Heart right ventricle (tissue), 16 donors: Measurements from ENCODE around the gene DDIT3. TPM values are rescaled to one million over a fixed set of nuclear protein-coding genes. Genes with fewer than 3 reads are reported as not detected.
A peak's percentile ranks its signal among the peaks of the same experiment; 100 is the strongest.

Experiments
- ATAC-seq, 8 donors: fragments of 200-7000 bp; cut with Tn5 transposase; one replicate each; pipeline ENCODE4 v1.9.1; 2020; ENCODE audit warnings: mild to moderate bottlenecking in 8 of 8, moderate library complexity in 8 of 8, moderate number of reproducible peaks in 1 of 8
- DNase-seq, 2 donors: peaks; one replicate each; pipeline ENCODE4 v3.0.0-alpha.2; 2020
- H3K27ac ChIP-seq, 10 donors: fragments of 200-600 bp; sonication (generic) in 2 of 10; one replicate each; pipeline versions ENCODE4 v1.5.0 to v1.8.0; 2020 to 2022; ENCODE audit warnings: mild to moderate bottlenecking in 3 of 10
- H3K27me3 ChIP-seq, 7 donors: fragments of 200-600 bp; one replicate each; pipeline ENCODE4 v1.8.0; 2021 to 2022; ENCODE audit warnings: mild to moderate bottlenecking in 2 of 7
- H3K36me3 ChIP-seq, 9 donors: fragments of 200-600 bp; sonication (generic) in 1 of 9; one replicate each; pipeline versions ENCODE4 v1.5.0 to v1.8.0; 2020 to 2022; ENCODE audit warnings: mild to moderate bottlenecking in 2 of 9
- H3K4me1 ChIP-seq, 9 donors: fragments of 200-600 bp; sonication (generic) in 1 of 9; one replicate each; pipeline versions ENCODE4 v1.5.0 to v1.8.0; 2020 to 2022; ENCODE audit warnings: mild to moderate bottlenecking in 4 of 9
- H3K4me3 ChIP-seq, 10 donors: fragments of 200-600 bp; sonication (generic) in 2 of 10; one replicate each; pipeline versions ENCODE4 v1.5.0 to v1.8.0; 2020 to 2022; ENCODE audit warnings: mild to moderate bottlenecking in 7 of 10, moderate library complexity in 2 of 10
- H3K9me3 ChIP-seq, 11 donors: fragments of 200-600 bp in 10 of 11; sonication (generic) in 2 of 11; one replicate each; pipeline versions ENCODE4 v1.5.0 to v1.8.0; 2013 to 2022; ENCODE audit warnings: mild to moderate bottlenecking in 2 of 11, control low read depth in 1 of 11, moderate library complexity in 1 of 11
- CTCF ChIP-seq, 9 donors: fragments of 200-600 bp; sonication (generic) in 2 of 9; IDR thresholded peaks; one replicate each; pipeline versions ENCODE4 v1.5.0 to v1.8.0; 2021 to 2022; ENCODE audit warnings: antibody characterized with exemption in 9 of 9, mild to moderate bottlenecking in 5 of 9, moderate library complexity in 1 of 9
- WGBS, 2 donors: extraction: QIAGEN DNeasy Blood & Tissue Kit; methylation state at CpG; one replicate each; pipeline ENCODE4 v1.1.7; 2013; ENCODE audit warnings: inconsistent platforms in 1 of 2; 5-methylcytosine and 5-hydroxymethylcytosine counted together
- intact Hi-C, 10 donors: fragments of 100-400 bp; cut with DNase I; formaldehyde crosslinking; loops; one replicate each; pipeline versions ENCODE4 v1.11.1 to v1.14.2; 2022
- polyA plus RNA-seq, 2 donors: library from polyadenylated mRNA; stranded (reverse); fragments of 200-250 nt; gene quantifications; one replicate each; pipeline ENCODE4 v1.2.3, GENCODE V29; 2013
- total RNA-seq, 10 donors: library from RNA; stranded (reverse); fragmentation: NEBNext Ultra II Directional in 3 of 10; extraction: Animal tissue kit (Norgen Biotek cat#: 25700) in 3 of 10; gene quantifications; one replicate each; pipeline versions ENCODE4 v1.2.1 to v1.2.4, GENCODE V29; 2021 to 2023
- donor health status: Arrhythmogenic right ventricular cardiomyopathy.
- donor health status: ischemic (EF 13 %, LVEDD 7.1; RV severe dilation, severe dysfunction).
- donor health status: healthy with polysubstance abuse.
- donor health status: DM: no; HTN: yes; CAD: no.
- donor health status: DM: no; HTN: no; CAD: no.
- donor health status: ischemic (EF 25% LVEDD 6.9; RV normal size, moderate dysfunction).
- donor health status: ischemic (EF 25% LVEDD 5.7; RV mildly dilated, moderate dysfunction).
- donor health status: healthy.
- donor health status: DM: yes; HTN: yes; CAD: no.
- donor health status: Ischemic cardiomyopathy.
- donor health status: ischemic (EF 35%, LVEDD 5.7; RV mildly dilated, moderate dysfunction).
- donor health status: nonischemic (EF 11% LVEDD 7.7; RV severe dilation, severe dysfunction).
- donor health status: DM: yes; HTN: yes; CAD: no.
- donor health status: PGD.
- donor health status: ischemic (EF 29% LVEDD 5.4; RV normal size, mild dysfunction).
- donor health status: nonischemic (EF 23%, LVEDD 6.1; RV moderate dilation, normal function).

DDIT3 gene
- total and polyA plus RNA-seq, 12 donors, result 11.2 to 106 (median 24.9) TPM

GRCh38 chr12:57517187-57517586 is 3.1 kb downstream of the DDIT3 start:
- WGBS, 2 donors, result 37 to 57% methylated on average over 1 of the region's 1 CpG
- intact Hi-C loops, result loop anchor here in 1 of 10 donors (5.0 kb wide), 1 partner anchor 230 kb away; no protein-coding TSS in a partner anchor
- Histone ChIP-seq H3K9me3 (no peaks in the 10 kb centered on the region), H3K4me3 (peak overlapping the region in 3 of 10 donors; percentile 70 to 98 (median 86)), H3K27ac (peak overlapping the region in 9 of 10 donors; percentile 7 to 100 (median 99)), H3K27me3 (no peaks in the 10 kb centered on the region), H3K4me1 (peaks cover 15 to 67% (median 50%) of the 10 kb centered on the region in 9 donors), H3K36me3 (peaks cover 0 to 65% (median 53%) of the 10 kb centered on the region in 9 donors)
- TF ChIP-seq CTCF (IDR thresholded peaks at IDR 0.05), result no peak
- ATAC-seq (no peak), DNase-seq (no peak)

GRCh38 chr12:57516617-57517153 is 3.6 kb downstream of the DDIT3 start:
- Histone ChIP-seq H3K9me3 (no peaks in the 10 kb centered on the region), H3K4me3 (no peak overlapping the region), H3K36me3 (peaks cover 0 to 70% (median 58%) of the 10 kb centered on the region in 9 donors), H3K27me3 (no peaks in the 10 kb centered on the region), H3K4me1 (peaks cover 14 to 62% (median 45%) of the 10 kb centered on the region in 9 donors), H3K27ac (peak overlapping the region in 8 of 10 donors; percentile 56 to 100 (median 99))
- no peak for DNase-seq
- intact Hi-C loops, result loop anchor here in 1 of 10 donors (5.0 kb wide), 1 partner anchor 229 kb away; no protein-coding TSS in a partner anchor
- WGBS, 2 donors, result 81 to 86% methylated on average over 11 of the region's 11 CpGs
- no peak for ATAC-seq
- TF ChIP-seq CTCF (IDR thresholded peaks at IDR 0.05), result no peak

GRCh38 chr12:57515934-57516541 is 4.3 kb downstream of the DDIT3 start:
- TF ChIP-seq CTCF (IDR thresholded peaks at IDR 0.05), result no peak
- Histone ChIP-seq H3K27ac (peak overlapping the region in 2 of 10 donors; percentile 33 to 99), H3K36me3 (peaks cover 0 to 77% (median 64%) of the 10 kb centered on the region in 9 donors), H3K9me3 (no peaks in the 10 kb centered on the region), H3K4me3 (no peak overlapping the region), H3K4me1 (peaks cover 8 to 56% (median 38%) of the 10 kb centered on the region in 9 donors), H3K27me3 (no peaks in the 10 kb centered on the region)
- no peak for ATAC-seq
- DNase-seq, result no peak
- WGBS, 2 donors, result 76 to 80% methylated on average over 11 of the region's 11 CpGs
- intact Hi-C loops, result loop anchor here in 2 of 10 donors (2.0 to 5.0 kb wide), 2 partner anchors 27 to 229 kb away; partner anchors contain the start of gene MARS1 (in 1 of the 2)

GRCh38 chr12:57515408-57515933 is 4.8 kb downstream of the DDIT3 start:
- H3K36me3 ChIP-seq, result peaks cover 0 to 82% (median 64%) of the 10 kb centered on the region in 9 donors
- peaks cover 8 to 52% (median 35%) of the 10 kb centered on the region in 9 donors for H3K4me1 ChIP-seq
- intact Hi-C loops, result loop anchor here in 2 of 10 donors (2.0 to 5.0 kb wide), 2 partner anchors 27 to 228 kb away; partner anchors contain the start of gene MARS1 (in 1 of the 2)
- H3K4me3 ChIP-seq, result no peak overlapping the region
- peak overlapping the region in 1 of 10 donors; percentile 33 for H3K27ac ChIP-seq
- DNase-seq, result no peak
- H3K27me3 ChIP-seq, result no peaks in the 10 kb centered on the region
- TF ChIP-seq CTCF (IDR thresholded peaks at IDR 0.05), result no peak
- 52 to 59% methylated on average over 3 of the region's 3 CpGs for WGBS, 2 donors
- no peak for ATAC-seq
- H3K9me3 ChIP-seq, result no peaks in the 10 kb centered on the region
